H7 (cell line): Measurements from ENCODE around the gene NTPCR. TPM values are rescaled to one million over a fixed set of nuclear protein-coding genes. Genes with fewer than 3 reads are reported as not detected.

Source experiments
- DNase-seq: peaks from one replicate; pipeline ENCODE4 v3.0.0; 2012
- H3K27me3 ChIP-seq: 2 replicates; pipeline ENCODE4 v1.6.0; 2011; ENCODE audit warnings: mild to moderate bottlenecking, low read length; ENCODE audit not compliant: control insufficient read depth, insufficient read depth
- H3K36me3 ChIP-seq: replicated peaks from 2 replicates; pipeline ENCODE4 v1.5.1; 2011; ENCODE audit warnings: low read length; ENCODE audit not compliant: control insufficient read depth, insufficient read depth
- H3K4me3 ChIP-seq: 2 replicates; pipeline ENCODE4 v1.5.1; 2011; ENCODE audit warnings: low read depth, mild to moderate bottlenecking, control low read depth, low read length, moderate library complexity; ENCODE audit not compliant: insufficient read depth
- total RNA-seq: library from RNA; depleted of rRNA; stranded (reverse); fragments of >200 nt; shearing (Covaris generic); gene quantifications from 2 replicates; pipeline ENCODE4 v1.2.3, GENCODE V29; 2014

Gene NTPCR
- total RNA-seq, 1 experiment from 2014 or later: 61.5 TPM

- no peaks in the 10 kb centered on the region for H3K27me3 ChIP-seq
- no peak overlapping the region for H3K4me3 ChIP-seq
- DNase-seq: peak; percentile 29
- H3K36me3 ChIP-seq: peaks cover 12% of the 10 kb centered on the region
Observed at GRCh38 chr1:232982238-232982944, 32.0 kb downstream of the NTPCR start.

- Histone ChIP-seq H3K27me3 (no peaks in the 10 kb centered on the region), H3K36me3 (peaks cover 4% of the 10 kb centered on the region), H3K4me3 (no peak overlapping the region)
- peak; percentile 22 for DNase-seq
Observed at GRCh38 chr1:232983375-232983774, 33.0 kb downstream of the NTPCR start.

GRCh38 chr1:232983817-232984567 lies 33.6 kb downstream of the NTPCR start:
- Histone ChIP-seq H3K36me3 (peaks cover 4% of the 10 kb centered on the region), H3K4me3 (no peak overlapping the region), H3K27me3 (no peaks in the 10 kb centered on the region)
- DNase-seq: peak; percentile 19

GRCh38 chr1:232984577-232985425 lies 34.4 kb downstream of the NTPCR start:
- peak; percentile 16 for DNase-seq
- Histone ChIP-seq H3K4me3 (no peak overlapping the region), H3K27me3 (no peaks in the 10 kb centered on the region), H3K36me3 (peaks cover 4% of the 10 kb centered on the region)

GRCh38 chr1:232985882-232986526 lies 35.6 kb downstream of the NTPCR start:
- Histone ChIP-seq H3K27me3 (no peaks in the 10 kb centered on the region), H3K4me3 (no peak overlapping the region), H3K36me3 (peaks cover 4% of the 10 kb centered on the region)
- DNase-seq: no peak

GRCh38 chr1:232986527-232986922 lies 36.1 kb downstream of the NTPCR start:
- H3K27me3 ChIP-seq: no peaks in the 10 kb centered on the region
- H3K4me3 ChIP-seq: no peak overlapping the region
- no peak for DNase-seq
- peaks cover 5% of the 10 kb centered on the region for H3K36me3 ChIP-seq

GRCh38 chr1:232987046-232987773 lies 36.8 kb downstream of the NTPCR start:
- no peaks in the 10 kb centered on the region for H3K27me3 ChIP-seq
- H3K36me3 ChIP-seq: peaks cover 7% of the 10 kb centered on the region
- no peak overlapping the region for H3K4me3 ChIP-seq
- peak; percentile 17 for DNase-seq

- peak; percentile 26 for DNase-seq
- Histone ChIP-seq H3K4me3 (no peak overlapping the region), H3K27me3 (no peaks in the 10 kb centered on the region), H3K36me3 (peaks cover 9% of the 10 kb centered on the region)
Observed at GRCh38 chr1:232987774-232988140, 37.3 kb downstream of the NTPCR start.

- Histone ChIP-seq H3K4me3 (no peak overlapping the region), H3K36me3 (peaks cover 10% of the 10 kb centered on the region), H3K27me3 (no peaks in the 10 kb centered on the region)
- peak; percentile 15 for DNase-seq
Observed at GRCh38 chr1:232988572-232989040, 38.2 kb downstream of the NTPCR start.

GRCh38 chr1:232990176-232991128 lies 40.0 kb downstream of the NTPCR start:
- DNase-seq: no peak
- Histone ChIP-seq H3K27me3 (no peaks in the 10 kb centered on the region), H3K4me3 (no peak overlapping the region), H3K36me3 (peaks cover 12% of the 10 kb centered on the region)

- H3K36me3 ChIP-seq: peaks cover 12% of the 10 kb centered on the region
- H3K27me3 ChIP-seq: no peaks in the 10 kb centered on the region
- DNase-seq: no peak
- no peak overlapping the region for H3K4me3 ChIP-seq
Observed at GRCh38 chr1:232991238-232991637, 40.8 kb downstream of the NTPCR start.

- H3K36me3 ChIP-seq: peaks cover 12% of the 10 kb centered on the region
- no peak for DNase-seq
- no peak overlapping the region for H3K4me3 ChIP-seq
Observed at GRCh38 chr1:232992227-232992626, 41.8 kb downstream of the NTPCR start.

GRCh38 chr1:232993555-232993954 lies 43.1 kb downstream of the NTPCR start:
- Histone ChIP-seq H3K36me3 (peaks cover 17% of the 10 kb centered on the region), H3K4me3 (no peak overlapping the region), H3K27me3 (no peaks in the 10 kb centered on the region)
- DNase-seq: no peak

More at GRCh38 chr1:232992227-232992626, 41.8 kb downstream of the NTPCR start:
- H3K27me3 ChIP-seq: no peaks in the 10 kb centered on the region
